HepG2 (cell line): ENCODE results near the gene CELF4. TPM values are rescaled to one million over a fixed set of nuclear protein-coding genes. Genes with fewer than 3 reads are reported as not detected.

Experiments used
- ATAC-seq: fragments of 200-7000 bp; cut with Tn5 transposase; 3 replicates; pipeline ENCODE4 v1.9.1; 2020; ENCODE audit warnings: mild to moderate bottlenecking, moderate library complexity
- BruUV-seq: library from RNA; stranded (reverse); fragments of 400-500 nt; replicated peaks from 2 replicates; lab custom pipeline; 2021; lab: Mats Ljungman, UMichigan
- CTCF ChIA-PET: fragments of 300-600 bp; formaldehyde crosslinking; extraction: SDS; loops from one replicate; lab custom pipeline; 2021; ENCODE audit warnings: low total read pairs, inconsistent platforms, low intra/inter-chr PET ratio; lab: Yijun Ruan, JAX
- POLR2A ChIA-PET: fragments of 350-600 bp; sonication (Branson Sonifier 250); formaldehyde crosslinking; loops from one replicate; lab custom pipeline; 2020; ENCODE audit warnings: antibody characterized with exemption, inconsistent platforms; lab: Yijun Ruan, JAX
- DNase-seq: peaks from one replicate; pipeline ENCODE4 v3.0.0-alpha.2; 2015; ENCODE audit warnings: low spot score
- FAIRE-seq: peaks from 3 replicates; lab custom pipeline; 2011; peaks lifted over from hg19 to GRCh38; lab: Jason Lieb, UNC
- H2AFZ ChIP-seq: one replicate; pipeline ENCODE4 v1.6.1; 2011; ENCODE audit warnings: low read length, inconsistent platforms
- H3K27ac ChIP-seq: fragments of 300-600 bp; 3 replicates; pipeline ENCODE4 v1.8.0; 2011; ENCODE audit warnings: mixed run types, mild to moderate bottlenecking, mixed read lengths, low read length, inconsistent platforms; ENCODE audit not compliant: insufficient read depth; ENCODE audit errors: extremely low read length
- H3K27me3 ChIP-seq, 2 experiments: fragments of 200-600 bp in 1 of 2; 2 replicates in 1 of 2; 3 replicates in 1 of 2; pipeline versions ENCODE4 v1.6.0 to v1.8.0; 2011; ENCODE audit warnings: low read length in 2 of 2, mild to moderate bottlenecking in 2 of 2, moderate library complexity in 2 of 2, inconsistent platforms in 1 of 2; ENCODE audit not compliant: insufficient read depth in 2 of 2, control insufficient read depth in 1 of 2
- H3K36me3 ChIP-seq, 2 experiments: fragments of 200-600 bp in 1 of 2; replicated peaks in 1 of 2; 2 replicates in 1 of 2; 3 replicates in 1 of 2; pipeline versions ENCODE4 v1.5.1 to v1.8.0; 2011; ENCODE audit warnings: low read length in 2 of 2, inconsistent platforms in 1 of 2; ENCODE audit not compliant: insufficient read depth in 2 of 2, control insufficient read depth in 1 of 2
- H3K4me1 ChIP-seq: 2 replicates; pipeline ENCODE4 v1.5.1; 2012; ENCODE audit warnings: low read length, inconsistent platforms; ENCODE audit not compliant: insufficient read depth
- H3K4me2 ChIP-seq: 2 replicates; pipeline ENCODE4 v1.6.0; 2011; ENCODE audit warnings: low read depth, low read length, inconsistent platforms
- H3K4me3 ChIP-seq, 3 experiments: fragments of 200-600 bp in 1 of 3; sonication (generic), shearing (Covaris generic) in 1 of 3; replicated peaks in 1 of 3; 2 replicates each; pipeline ENCODE4 v1.5.1; 2011 to 2016; ENCODE audit warnings: low read length in 3 of 3, inconsistent platforms in 2 of 3, low read depth in 2 of 3, mild to moderate bottlenecking in 2 of 3, control low read depth in 1 of 3, mixed read lengths in 1 of 3; ENCODE audit not compliant: insufficient read depth in 1 of 3
- H3K79me2 ChIP-seq: one replicate; pipeline ENCODE4 v1.6.1; 2011; ENCODE audit warnings: low read length, inconsistent platforms; ENCODE audit not compliant: insufficient read depth
- H3K9ac ChIP-seq: 2 replicates; pipeline ENCODE4 v1.6.0; 2011; ENCODE audit warnings: mild to moderate bottlenecking, low read depth, low read length, inconsistent platforms; ENCODE audit not compliant: insufficient read depth
- H3K9me3 ChIP-seq: 2 replicates; pipeline ENCODE4 v1.5.1; 2012; ENCODE audit warnings: mild to moderate bottlenecking, low read length
- H4K20me1 ChIP-seq: 2 replicates; pipeline ENCODE4 v1.6.0; 2011; ENCODE audit warnings: inconsistent platforms, mild to moderate bottlenecking, low read length, moderate library complexity; ENCODE audit not compliant: insufficient read depth
- BCL6 ChIP-seq: IDR thresholded peaks from 2 replicates; pipeline ENCODE4 v1.6.1; 2016; ENCODE audit warnings: missing genetic modification reagents, missing compliant biosample characterization
- GFI1 ChIP-seq: sonication (generic); formaldehyde crosslinking; IDR thresholded peaks from 2 replicates; pipeline ENCODE4 v1.5.0; 2020; ENCODE audit warnings: missing genetic modification reagents, mild to moderate bottlenecking, borderline replicate concordance
- IRF2 ChIP-seq: IDR thresholded peaks from 2 replicates; pipeline ENCODE4 v1.6.1; 2018; ENCODE audit warnings: missing genetic modification reagents, missing compliant biosample characterization
- KMT2A ChIP-seq: sonication (generic); formaldehyde crosslinking; IDR thresholded peaks from 2 replicates; pipeline ENCODE4 v1.4.0; 2020; ENCODE audit warnings: missing genetic modification reagents
- PCBP1 ChIP-seq: fragments of 200-400 bp; formaldehyde crosslinking; IDR thresholded peaks from 2 replicates; pipeline ENCODE4 v1.6.1; 2017; ENCODE audit warnings: mild to moderate bottlenecking, low read depth, low read length, borderline replicate concordance
- POGZ ChIP-seq: sonication (generic); formaldehyde crosslinking; IDR thresholded peaks from 2 replicates; pipeline ENCODE4 v1.4.0; 2020; ENCODE audit warnings: mild to moderate bottlenecking, missing genetic modification reagents
- STAG1 ChIP-seq: sonication (generic); formaldehyde crosslinking; IDR thresholded peaks from 2 replicates; pipeline ENCODE4 v1.4.0; 2020; ENCODE audit warnings: missing genetic modification reagents
- ZBTB10 ChIP-seq: sonication (generic); formaldehyde crosslinking; IDR thresholded peaks from 2 replicates; pipeline ENCODE4 v1.4.0; 2020; ENCODE audit warnings: missing genetic modification reagents, borderline replicate concordance
- ZNF639 ChIP-seq: conservative IDR thresholded peaks from 2 replicates; pipeline ENCODE4 v1.6.1; 2018; ENCODE audit warnings: missing genetic modification reagents
- WGBS: methylation state at CpG from one replicate; pipeline ENCODE4 v1.1.6; 2017; ENCODE audit warnings: low lambda C conversion rate; 5-methylcytosine and 5-hydroxymethylcytosine counted together
- in situ Hi-C: cut with HindIII; loops from 2 replicates; pipeline ENCODE4 v1.10.0; 2017; ENCODE audit warnings: low pct_unique_long_range_greater_than_20kb; ENCODE audit not compliant: extremely low pct_ligation_motif_present
- intact Hi-C: fragments of 100-400 bp; cut with micrococcal nuclease; formaldehyde crosslinking; loops from one replicate; pipeline ENCODE4 v1.10.0; 2022; ENCODE audit not compliant: unreplicated experiment
- polyA plus RNA-seq, 8 experiments: library from polyadenylated mRNA; depleted of rRNA in 3 of 8; stranded (reverse) in 7 of 8; unstranded in 1 of 8; fragments of >200 nt; fragmentation: Illumina TruSeq in 4 of 8; extraction: Trizol in 4 of 8; gene quantifications; 2 replicates each; pipeline versions ENCODE4 v1.2.1 to v1.2.3, GENCODE V29; 2011 to 2016; ENCODE audit warnings: low read depth in 4 of 8, missing spikeins in 1 of 8, mixed read lengths in 1 of 8; ENCODE audit not compliant: insufficient read depth in 1 of 8
- total RNA-seq, 5 experiments: library from RNA; depleted of rRNA; stranded (reverse); fragments of >200 nt; fragmentation: Illumina TruSeq; extraction: Trizol; gene quantifications; 2 replicates each; pipeline ENCODE4 v1.2.3, GENCODE V29; 2016; ENCODE audit warnings: low read depth in 1 of 5

CELF4 gene
- total and polyA plus RNA-seq, 2 of the 13 experiments (the other 11 are each of a cell fraction or from before 2014, with no cell fraction given) = not detected

- TF ChIP-seq ZNF639 (CRISPR knock-in tag) (no peak), PCBP1 (no peak), STAG1 (CRISPR knock-in tag) (peak; percentile 49)
Observed at GRCh38 chr18:37266290-37266689, 299.3 kb downstream of the CELF4 start (continued).

GRCh38 chr18:37265382-37265781 lies 300.2 kb downstream of the CELF4 start:
- CTCF ChIA-PET = no interaction called here
- POLR2A ChIA-PET = no interaction called here
- Histone ChIP-seq H3K27me3 (peaks cover 1 to 8% of the 10 kb centered on the region in 2 experiments; a peak in 3 of 5 replicates), H3K9me3 (no peaks in the 10 kb centered on the region), H3K79me2 (no peaks in the 10 kb centered on the region), H3K9ac (no peak overlapping the region), H3K4me2 (no peak overlapping the region), H3K27ac (no peak overlapping the region)
- in situ Hi-C loops (no loop called here), intact Hi-C loops (no loop called here)
- BruUV-seq = no TSS peak
- DNase-seq = no peak
- no peak for FAIRE-seq
- ATAC-seq = no peak
- TF ChIP-seq POGZ (CRISPR knock-in tag) (no peak), GFI1 (CRISPR knock-in tag) (no peak), BCL6 (CRISPR knock-in tag) (no peak), ZBTB10 (CRISPR knock-in tag) (no peak), KMT2A (CRISPR knock-in tag) (no peak), IRF2 (no peak)
- TF ChIP-seq, all 625 proteins: peak for 0
- Histone ChIP-seq H2AFZ (no peak overlapping the region), H3K4me3 (no peak overlapping the region), H3K36me3 (no peaks in the 10 kb centered on the region), H3K4me1 (no peaks in the 10 kb centered on the region), H4K20me1 (no peaks in the 10 kb centered on the region)
- 0% methylated on average over 1 of the region's 2 CpGs for whole genome bisulfite sequencing
